Measurements from ENCODE around the gene SFXN4.

Gene SFXN4, protein sequence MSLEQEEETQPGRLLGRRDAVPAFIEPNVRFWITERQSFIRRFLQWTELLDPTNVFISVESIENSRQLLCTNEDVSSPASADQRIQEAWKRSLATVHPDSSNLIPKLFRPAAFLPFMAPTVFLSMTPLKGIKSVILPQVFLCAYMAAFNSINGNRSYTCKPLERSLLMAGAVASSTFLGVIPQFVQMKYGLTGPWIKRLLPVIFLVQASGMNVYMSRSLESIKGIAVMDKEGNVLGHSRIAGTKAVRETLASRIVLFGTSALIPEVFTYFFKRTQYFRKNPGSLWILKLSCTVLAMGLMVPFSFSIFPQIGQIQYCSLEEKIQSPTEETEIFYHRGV

DNA sequence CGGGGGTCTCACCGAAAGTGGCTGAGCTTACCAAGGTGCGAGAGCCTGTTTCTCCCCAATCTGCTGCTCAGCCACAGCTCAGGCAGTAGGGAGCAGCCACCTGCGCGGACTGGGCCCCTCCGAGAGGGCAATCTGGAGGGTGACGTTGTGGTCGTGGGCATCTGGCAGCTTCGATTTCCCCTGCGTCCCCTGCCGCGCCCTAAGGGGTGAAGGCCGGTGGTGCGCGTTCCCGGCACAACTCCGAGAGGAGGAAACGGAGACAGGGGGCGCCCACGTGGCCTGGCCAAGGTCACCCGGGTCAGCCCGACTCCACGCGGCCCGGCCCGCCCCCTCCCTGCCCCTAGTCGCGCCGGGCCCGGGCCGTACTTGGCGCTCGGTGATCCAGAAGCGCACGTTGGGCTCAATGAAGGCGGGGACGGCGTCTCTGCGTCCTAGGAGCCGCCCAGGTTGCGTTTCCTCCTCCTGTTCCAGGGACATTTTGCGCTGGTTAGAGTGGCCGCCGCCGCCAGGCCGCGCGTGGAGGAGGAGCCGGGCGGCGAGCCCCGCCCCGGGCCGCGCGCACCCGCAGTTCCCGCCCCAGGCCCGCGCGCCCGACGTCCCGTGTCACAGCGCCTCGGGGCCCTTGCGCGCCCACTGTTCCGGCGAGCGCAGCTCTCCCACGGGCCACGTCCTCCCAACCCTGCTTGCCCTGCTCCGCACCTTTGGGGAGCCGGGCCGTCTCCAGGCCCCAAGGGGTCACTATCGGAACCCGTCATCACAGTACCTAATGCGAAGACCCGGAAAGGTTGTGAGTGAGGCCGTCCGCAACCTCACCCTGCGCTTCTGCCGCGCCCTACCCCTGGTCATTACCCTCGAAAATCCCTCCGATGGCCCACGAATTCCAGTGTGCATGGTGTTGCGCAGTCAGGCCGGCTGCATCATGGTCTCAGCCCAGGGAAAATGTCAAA lies at the start of gene SFXN4:
TSS of gene SFXN4 (minus strand) at position 544 of the 947 bp plus-strand sequence. CDS start at position 477, 67 bp downstream.
- DNase-seq = peak; percentile 47

DNA sequence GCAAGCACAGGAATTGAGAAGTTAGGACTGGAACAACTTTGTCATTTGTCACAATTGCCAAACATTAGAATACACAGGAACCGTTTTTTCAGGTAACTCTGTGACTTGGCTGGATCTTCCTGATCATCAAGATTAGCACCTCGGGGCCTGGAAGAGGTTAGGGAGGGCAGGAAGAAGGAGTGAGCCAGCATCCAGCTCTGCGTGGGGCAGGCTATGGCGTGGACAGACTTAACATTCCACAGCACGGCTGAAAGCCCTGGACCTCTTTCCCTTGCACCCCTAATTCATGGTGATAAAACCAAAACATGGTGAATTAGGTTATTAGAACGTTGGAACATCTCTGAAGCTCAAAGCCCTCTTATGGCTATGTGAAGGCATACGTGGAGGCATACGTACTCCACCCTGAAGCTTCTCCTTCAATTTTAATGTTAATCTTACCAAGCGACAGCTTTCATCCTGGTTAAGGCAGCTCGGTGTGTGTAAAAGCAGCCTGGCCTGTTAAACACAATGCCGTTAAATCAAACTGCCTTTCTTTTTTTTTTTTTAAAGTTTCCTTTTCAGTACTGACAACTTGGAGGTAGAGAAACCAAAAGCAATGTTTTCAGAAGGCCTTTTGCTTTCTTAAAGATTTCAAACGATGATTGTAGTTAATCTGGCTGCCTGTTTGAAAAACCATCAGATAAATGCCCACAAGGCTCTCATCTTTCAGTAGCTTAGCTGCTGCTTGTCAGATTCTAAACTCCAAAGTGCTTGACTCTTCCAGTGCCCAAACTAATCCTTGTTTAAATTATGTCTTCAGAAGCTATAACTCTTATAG lies 46.3 kb upstream of the SFXN4 start:
- DNase-seq = no peak

DNA sequence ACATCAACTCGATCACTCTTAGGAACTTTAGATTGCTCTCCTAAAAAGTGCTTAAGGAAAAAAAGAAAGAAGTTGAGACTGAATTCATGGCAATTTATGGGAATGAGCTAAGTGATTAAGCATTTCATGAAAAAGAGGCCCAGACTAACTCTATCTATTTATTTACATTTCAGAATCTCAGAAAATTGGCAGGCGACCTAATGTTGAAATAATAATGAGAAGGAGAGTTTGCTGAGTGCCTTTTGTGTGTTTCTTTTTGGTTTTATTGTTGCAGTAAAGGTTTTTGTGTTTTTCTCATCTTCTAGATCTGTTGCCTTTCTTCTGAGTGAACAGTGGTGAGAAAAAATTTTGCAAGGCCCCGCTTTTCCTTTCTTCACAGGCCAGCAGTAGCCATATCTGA lies 45.7 kb upstream of the SFXN4 start:
- no peak for DNase-seq

DNA sequence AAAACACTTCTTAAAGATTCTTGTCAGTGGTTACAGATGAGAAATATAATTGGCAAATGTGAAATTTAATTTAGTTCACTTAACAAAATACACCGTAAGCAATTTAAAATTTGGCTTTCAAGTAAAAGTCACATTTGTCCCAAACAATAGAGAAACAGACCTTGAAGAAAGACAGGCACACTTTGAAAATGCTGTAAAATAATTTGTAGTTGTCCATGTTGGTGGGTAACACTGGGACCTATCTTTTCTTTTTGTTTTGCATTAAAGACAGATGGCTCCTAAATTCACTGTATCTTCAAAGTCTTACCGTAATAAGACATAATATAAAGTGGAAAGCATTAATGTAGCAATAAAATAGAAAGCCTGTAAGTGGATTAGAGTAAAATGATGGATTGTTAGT lies 45.1 kb upstream of the SFXN4 start:
- DNase-seq = no peak

DNA sequence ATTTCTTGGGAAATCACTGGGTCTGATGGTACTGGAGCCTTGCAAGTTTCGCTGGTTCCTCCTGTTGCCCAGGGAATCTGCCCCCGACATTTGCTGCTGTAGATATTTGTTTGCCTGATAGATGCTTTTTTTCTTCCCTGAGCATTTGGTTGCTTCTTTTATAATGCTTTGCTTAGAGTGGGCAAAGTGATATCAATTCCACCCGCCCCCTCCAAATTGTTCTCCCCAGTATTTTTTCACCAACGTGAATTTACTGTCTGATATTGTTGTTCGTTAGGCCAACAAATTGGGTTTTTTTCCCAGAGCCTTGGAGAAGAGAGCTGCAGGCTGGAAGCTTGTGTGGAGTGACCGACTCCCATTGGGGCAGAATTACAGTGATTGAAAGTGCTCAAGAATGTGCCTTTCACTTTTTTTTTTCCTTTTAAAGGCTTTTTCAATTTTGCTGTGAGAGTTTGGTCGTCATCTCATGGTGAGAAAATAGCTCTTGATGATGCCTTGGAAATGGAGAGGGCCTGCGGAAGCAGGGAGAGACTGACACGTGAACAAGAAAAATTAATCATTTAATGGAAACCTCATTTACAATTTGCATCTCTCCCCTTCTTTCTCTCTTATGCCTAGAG lies 44.3 kb upstream of the SFXN4 start:
- no peak for DNase-seq

DNA sequence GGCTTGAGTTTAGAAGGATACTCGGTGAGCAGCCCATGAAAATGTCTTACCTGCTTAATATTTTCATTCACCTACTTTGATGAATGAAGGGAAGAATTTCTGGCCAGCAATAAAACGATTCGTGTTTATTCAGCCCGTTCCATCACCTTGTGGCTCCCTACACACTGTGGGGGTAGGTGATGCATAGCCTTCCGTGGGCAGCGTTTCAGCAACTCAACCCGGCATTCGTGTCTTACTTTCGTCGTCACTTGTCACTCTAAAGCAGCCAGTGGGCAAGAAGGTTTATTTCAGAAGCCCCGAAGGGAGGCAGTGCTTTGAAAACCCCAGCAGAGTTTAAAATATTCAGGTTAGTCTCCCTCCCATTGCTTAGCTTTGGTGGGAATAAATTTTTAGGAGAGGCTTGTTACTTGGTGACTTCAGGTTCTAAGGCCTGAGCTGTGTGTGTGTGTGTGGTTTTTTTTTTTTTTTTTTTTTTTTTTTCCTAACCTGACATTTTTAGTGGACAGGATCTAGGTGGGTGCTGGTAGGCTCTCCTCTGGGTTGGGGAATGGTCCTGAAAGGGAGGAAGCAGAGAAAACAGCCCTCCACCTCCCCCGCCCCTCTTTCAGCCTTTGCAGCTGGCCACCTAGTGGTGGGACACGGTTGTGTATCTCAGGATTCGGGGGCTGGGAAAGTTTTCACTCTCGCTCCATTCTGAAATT lies 43.7 kb upstream of the SFXN4 start:
- DNase-seq = no peak

DNA sequence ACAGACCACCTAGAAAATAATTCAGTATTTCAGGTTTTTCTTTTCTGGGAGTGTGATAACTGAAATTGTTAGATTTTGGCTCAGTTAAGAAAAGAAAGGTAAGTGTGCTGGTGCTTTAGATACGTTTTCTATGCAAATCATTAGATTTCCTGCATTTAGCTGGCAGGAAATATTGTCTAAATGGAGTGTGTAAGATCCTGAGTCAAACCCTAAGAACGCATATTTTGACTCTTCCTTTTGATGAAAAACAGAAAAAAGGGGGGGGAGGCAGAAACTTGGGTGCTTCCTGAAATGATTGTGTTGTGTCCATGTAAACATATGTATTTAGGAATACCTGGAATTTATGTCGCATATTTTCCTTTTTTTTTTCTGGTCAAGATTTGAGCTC lies 43.0 kb upstream of the SFXN4 start:
- no peak for DNase-seq

DNA sequence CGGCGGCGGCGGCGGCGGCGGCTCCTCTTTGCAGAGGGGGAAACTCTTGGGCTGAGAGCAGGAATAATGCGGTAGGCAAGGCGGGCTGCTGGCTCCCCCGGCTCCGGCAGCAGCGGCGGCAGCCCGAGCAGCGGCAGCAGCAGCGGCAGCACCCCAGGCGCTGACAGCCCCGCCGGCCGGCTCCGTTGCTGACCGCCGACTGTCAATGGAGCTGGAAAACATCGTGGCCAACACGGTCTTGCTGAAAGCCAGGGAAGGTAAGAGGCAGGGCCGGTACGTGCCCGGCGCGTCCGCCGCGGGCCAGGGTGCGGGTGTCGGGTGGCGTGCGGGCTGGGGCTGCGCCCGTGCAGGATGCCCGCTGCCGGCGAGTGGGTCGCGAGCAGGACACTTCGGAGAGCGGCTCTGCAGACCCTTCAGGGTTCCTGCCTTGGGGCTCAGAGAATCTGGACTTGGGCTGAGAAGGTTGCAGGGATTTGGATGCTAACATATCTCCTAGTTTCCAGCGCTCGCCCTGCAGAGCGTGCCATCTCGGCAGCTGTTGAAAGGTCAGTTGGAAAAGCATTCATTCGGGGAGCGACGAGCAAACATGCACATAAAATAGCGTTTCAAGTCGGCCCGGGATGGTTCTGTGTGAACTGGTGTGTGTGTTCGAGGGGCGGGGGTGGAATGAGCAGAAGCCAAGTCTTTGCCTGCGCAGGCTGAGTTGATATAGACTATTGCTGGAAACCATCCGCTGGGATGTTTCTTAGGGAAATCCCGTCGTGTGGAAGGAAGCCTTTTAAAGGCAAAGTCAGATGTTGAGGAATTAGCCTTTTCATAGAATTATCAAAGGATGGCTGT lies 42.4 kb upstream of the SFXN4 start:
- DNase-seq = no peak

DNA sequence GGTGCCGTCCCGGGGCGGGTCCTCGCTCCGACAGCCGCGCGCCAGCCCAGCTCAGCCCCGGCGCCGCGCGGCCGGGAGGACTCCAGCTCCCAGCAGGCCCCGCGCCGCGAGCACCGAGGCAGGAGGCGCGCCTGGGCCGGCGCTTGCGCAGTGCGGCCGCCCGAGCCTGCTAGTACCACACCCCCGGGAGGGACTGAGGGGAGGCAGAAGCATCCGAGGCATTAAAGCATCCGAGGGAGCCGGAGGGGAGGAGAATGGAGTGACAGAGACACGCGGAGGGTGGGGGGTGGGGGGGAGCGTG lies 41.8 kb upstream of the SFXN4 start, which contains the start of gene GRK5:
TSS of gene GRK5 (plus strand) at position 206 of the 301 bp plus-strand sequence. CDS start 347 bp downstream, outside the sequence.
- peak; percentile 96 for DNase-seq

DNA sequence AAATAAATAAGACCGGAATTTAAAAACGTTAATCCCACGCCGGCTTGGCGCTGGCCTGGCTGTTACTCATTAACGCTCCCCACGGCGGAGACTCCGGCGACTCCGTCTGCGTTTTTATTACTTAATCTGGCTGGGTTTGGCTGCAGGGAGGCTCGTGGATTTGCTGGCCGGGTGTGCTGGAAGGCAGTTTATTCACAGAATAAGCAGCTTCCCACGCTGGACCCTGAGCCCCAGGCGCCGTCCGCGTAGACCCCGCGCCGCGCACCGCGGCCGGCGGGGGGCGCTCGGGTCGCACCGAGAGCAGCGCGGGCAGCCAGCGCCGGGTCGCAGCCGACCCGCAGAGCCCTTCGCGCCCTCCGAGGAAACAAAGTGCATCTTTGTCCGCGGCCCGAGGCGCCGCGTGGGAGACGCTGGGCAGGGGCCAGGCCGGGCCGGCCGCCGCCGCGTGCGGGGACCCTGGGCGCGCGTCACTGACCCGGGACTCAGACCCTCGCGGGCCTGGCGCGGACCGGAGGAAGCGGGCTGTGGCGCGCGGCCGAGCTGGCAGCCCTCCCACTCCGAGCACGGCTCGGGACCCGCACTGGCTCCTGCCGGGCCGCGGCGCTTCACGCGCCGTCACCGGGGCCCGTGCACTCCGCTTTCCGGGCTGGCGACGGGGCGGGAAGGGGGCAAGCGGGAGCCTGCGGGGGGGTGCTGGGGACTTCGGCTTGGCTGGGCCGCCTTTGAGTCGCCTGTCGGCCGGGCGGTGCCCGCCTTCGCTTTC lies 41.3 kb upstream of the SFXN4 start:
- DNase-seq = peak; percentile 81

DNA sequence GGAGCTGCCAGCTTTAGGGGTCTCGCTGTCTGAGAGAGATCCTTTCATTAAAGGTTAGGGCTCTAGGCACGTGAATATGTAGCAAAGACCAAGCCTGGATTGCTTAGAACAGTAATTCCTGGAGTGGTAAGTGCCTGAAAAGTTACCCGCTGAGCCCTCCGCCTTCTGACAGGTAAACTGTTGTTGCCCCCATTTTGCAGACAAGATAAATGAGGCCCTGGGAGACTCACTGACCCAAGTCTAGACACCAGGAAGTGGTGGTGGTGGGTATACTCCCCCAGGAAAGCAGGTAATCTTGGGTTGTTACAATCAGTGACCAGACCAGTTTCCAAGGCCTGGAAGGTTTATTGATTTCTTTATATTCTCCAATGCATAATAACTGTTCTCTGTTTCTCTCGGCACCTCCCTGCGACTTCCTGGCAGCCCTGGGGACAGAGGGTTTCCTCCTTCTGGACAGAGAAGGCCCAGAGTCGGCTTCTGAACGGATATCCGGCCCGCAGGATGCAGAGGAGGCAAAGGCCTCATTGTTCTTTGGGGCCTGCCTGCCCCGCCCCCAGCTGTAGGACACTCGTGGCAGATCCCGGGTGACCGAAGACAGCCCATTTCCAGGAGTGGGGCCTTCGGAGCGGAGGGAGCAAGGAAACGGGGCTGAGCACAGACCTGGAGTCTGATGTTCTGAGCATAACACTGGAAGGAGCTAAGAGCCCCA lies 40.5 kb upstream of the SFXN4 start:
- no peak for DNase-seq

DNA sequence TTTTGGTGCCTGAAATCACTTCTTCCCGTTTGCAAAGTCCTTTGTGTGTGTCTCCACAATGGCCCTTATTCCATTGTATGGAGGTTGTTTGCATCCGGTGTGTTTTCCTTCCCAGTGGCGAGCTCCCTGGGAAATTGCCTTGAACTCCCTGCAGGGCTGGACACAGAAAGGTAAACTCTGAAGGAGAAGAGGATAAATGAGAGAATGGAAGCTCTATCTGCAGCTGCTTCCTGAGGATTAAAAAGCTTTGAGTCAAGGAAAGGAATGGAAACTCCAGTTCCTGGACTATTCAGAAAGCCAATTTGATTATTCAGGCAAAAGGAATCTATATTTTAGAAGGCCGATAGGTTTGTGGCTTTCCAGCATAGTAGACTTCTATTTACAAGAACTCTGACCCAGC lies 37.5 kb upstream of the SFXN4 start:
- DNase-seq = no peak

DNA sequence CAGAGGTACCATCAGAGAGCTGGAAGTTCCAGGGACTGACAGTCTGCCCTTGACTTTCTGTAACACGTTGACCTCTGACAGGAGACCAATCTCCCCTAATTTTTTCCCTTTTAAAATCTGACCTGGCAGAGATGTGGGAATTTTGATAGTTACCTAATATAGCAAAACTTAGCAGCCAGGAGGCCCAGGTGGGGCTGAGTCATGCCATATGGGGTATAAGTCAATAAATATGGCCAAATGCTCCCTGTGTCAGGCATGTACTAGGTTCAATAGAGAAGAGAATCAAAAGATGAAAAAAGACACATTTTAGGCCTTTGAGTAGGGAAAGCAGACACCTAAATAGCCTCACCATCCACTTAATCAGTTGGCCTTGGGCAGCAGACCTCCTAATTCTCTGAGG lies 35.7 kb upstream of the SFXN4 start:
- no peak for DNase-seq

DNA sequence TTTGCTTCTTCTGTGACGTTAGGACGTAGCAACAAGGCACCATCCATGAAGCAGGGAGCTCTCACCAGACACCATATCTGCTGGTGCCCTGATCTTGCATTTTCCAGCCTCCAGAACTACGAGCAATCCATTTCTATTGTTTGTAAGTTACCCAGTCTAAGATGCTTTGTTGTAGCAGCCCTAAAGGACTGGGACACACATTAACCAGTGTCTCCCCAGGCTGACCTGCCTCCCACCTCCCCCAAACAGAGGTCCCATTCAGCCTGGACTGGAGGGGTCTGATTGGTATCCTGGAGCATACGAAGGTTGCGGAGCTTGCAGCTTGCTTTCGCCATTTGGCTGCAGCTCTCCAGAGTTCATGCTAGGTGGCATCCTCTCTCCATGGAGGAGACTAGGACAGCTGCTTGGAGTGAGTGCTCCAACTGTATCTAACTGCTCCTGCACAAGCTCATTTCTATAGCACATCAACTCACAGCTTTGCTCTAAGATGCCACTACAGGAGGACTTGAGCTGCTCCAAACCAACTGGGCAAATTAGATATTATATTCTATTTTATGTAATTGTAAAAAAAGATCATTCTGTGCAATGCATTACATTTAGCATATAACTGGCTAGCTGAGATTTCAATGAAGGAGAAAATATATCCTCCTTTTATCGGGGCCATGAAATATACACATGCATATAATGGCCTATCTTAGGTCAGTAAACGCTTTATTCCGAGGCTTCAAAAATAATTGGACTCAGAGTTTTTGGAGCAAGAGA lies 33.9 kb upstream of the SFXN4 start:
- no peak for DNase-seq

DNA sequence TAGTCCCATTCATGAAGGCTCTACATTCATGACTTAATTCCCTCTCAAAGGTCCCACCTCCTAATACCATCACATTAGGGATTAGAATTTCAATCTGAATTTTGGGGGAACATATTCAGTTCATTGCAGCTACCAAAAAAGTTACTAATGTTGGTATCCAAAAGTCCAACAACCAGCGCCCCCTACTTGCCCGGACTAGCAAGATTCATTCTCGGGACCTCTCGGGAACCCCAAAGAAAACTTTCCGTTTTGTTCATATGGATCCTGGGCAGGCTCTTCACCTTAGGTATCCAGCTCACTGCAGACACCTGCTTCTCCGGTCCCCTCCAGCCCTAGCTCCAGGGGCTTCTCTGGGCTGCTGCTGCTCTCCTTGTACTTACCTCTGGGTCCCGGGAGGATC lies 32.9 kb upstream of the SFXN4 start:
- DNase-seq = no peak

DNA sequence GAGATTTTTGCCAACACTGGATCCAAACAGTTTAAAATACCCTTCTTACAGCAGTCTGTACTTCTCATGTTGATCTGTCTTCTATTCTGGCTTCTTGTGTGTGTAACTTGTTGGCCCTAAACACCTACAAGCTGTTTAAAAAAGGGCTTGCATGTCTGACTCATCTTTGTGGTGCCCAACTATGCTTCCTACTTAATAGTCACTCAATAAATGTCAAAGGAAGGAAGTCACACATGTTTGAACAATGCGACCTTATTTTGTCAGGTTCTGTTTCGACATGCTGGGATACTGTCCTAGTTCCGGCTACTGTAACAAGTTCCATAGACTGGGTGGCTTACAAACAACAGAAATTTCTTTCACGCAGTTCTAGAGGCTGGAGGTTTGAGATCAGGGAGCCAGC lies 32.4 kb upstream of the SFXN4 start:
- DNase-seq = no peak

DNA sequence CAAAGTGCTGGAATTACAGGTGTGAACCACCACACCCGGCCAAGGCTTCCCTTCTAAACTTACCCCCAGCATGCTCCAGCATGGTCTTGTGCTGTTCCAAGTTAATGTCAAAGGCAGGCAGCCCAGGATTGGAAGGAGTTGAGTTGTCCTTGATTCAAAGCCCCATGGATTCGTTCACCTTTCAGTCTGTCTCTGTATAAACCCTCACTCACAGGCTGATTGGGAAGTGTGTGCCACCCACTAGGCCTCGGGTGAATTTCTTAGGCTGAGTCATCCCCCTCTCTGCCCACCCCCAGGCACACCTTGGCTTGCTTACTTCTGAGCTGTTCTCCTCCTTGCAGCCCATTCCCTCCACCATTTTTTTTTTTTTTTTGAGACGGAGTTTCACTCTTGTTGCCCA lies 26.4 kb upstream of the SFXN4 start:
- no peak for DNase-seq

DNA sequence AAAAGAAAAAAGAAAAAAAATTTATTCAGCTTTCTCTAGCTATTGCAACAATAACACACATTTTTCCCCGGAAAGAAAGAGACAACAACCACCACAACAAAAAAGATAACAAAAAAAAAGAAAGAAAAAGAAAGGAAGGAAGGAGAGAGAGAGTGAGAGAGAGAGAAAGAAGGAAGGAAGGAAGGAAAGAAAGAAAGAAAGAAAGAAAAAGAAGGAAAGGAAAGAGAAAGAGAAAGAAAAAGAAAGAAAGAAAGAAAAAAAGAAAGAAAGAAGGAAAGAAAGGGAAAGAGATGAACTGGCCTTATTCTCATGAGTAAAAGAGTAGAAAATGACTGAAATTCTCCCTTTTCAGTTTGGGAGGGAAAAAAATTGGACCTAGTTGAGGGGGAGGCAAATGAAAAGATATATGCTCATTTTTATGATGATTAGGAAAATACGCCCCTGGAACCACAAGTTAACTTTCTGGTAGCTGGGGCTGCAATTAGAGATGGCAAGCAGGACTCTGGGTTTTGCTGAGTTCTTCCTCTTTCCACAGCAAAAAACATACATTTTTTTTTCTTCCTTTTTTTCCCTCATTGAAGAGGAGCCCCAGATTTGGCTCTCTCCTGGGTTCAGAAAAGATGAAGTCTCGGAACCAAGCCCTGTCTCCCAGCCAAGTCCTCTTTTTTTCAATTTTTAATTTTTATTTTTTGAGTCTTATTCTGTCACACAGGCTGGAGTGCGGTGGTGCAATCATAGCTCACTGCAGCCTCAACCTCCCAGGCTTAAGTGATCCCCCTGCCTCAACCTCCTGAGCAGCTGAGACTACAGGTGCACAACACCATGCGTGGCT lies 25.7 kb upstream of the SFXN4 start:
- DNase-seq = no peak

Data from 8988T (cell line).